Colonic mucosa (tissue), 4 donors: Measurements from ENCODE around the gene SMIM41. TPM values are rescaled to one million over a fixed set of nuclear protein-coding genes. Genes with fewer than 3 reads are reported as not detected.
A peak's percentile ranks its signal among the peaks of the same experiment; 100 is the strongest.

ENCODE experiments used
- DNase-seq: peaks from one replicate; pipeline ENCODE4 v3.0.0-alpha.2; 2020
- H3K27ac ChIP-seq: fragments of 200-600 bp; one replicate; pipeline ENCODE4 v1.8.0; 2021
- H3K27me3 ChIP-seq: fragments of 200-600 bp; one replicate; pipeline ENCODE4 v1.8.0; 2021
- H3K36me3 ChIP-seq: fragments of 200-600 bp; one replicate; pipeline ENCODE4 v1.8.0; 2021
- H3K4me1 ChIP-seq: fragments of 200-600 bp; one replicate; pipeline ENCODE4 v1.8.0; 2021; ENCODE audit warnings: mild to moderate bottlenecking
- H3K4me3 ChIP-seq: fragments of 200-600 bp; one replicate; pipeline ENCODE4 v1.8.0; 2021
- H3K9ac ChIP-seq, 2 donors: one replicate each; pipeline ENCODE4 v1.7.0; 2013; ENCODE audit warnings: control low read depth in 2 of 2, low read depth in 2 of 2, low read length in 2 of 2
- H3K9me3 ChIP-seq: fragments of 200-600 bp; one replicate; pipeline ENCODE4 v1.8.0; 2021
- CTCF ChIP-seq: fragments of 200-600 bp; IDR thresholded peaks from one replicate; pipeline ENCODE4 v1.8.0; 2022; ENCODE audit warnings: antibody characterized with exemption, mild to moderate bottlenecking
- intact Hi-C: fragments of 100-400 bp; cut with DNase I; formaldehyde crosslinking; loops from one replicate; pipeline ENCODE4 v1.14.1; 2022
- total RNA-seq, 2 donors: library from RNA; stranded (reverse); fragmentation: NEBNext Ultra II Directional in 1 of 2; extraction: Animal tissue kit (Norgen Biotek cat#: 25700) in 1 of 2; gene quantifications; one replicate each; pipeline ENCODE4 v1.2.1, GENCODE V29; 2021
- donor health status: healthy.
- donor health status: DM: no; HTN: no; CAD: no.
- donor health status: DM: no; HTN: no; CAD: no.

SMIM41 gene
- total RNA-seq, 2 donors from 2014 or later: 0.30 to 0.58 TPM

- intact Hi-C loops: no loop called here
- Histone ChIP-seq H3K4me1 (no peaks in the 10 kb centered on the region), H3K36me3 (no peaks in the 10 kb centered on the region), H3K27me3 (no peaks in the 10 kb centered on the region), H3K4me3 (peak overlapping the region; percentile 15), H3K27ac (peak overlapping the region; percentile 50), H3K9ac (peak overlapping the region; percentile 48 to 50), H3K9me3 (no peaks in the 10 kb centered on the region)
- TF ChIP-seq CTCF: no peak
- no peak for DNase-seq
These were observed 1.1 kb downstream of the SMIM41 start for GRCh38 chr12:52080403-52081251.

GRCh38 chr12:52081263-52081733 lies 1.8 kb downstream of the SMIM41 start:
- TF ChIP-seq CTCF: no peak
- no peaks in the 10 kb centered on the region for H3K9me3 ChIP-seq
- no peak overlapping the region for H3K4me3 ChIP-seq
- peak overlapping the region; percentile 44 for H3K27ac ChIP-seq
- no peaks in the 10 kb centered on the region for H3K27me3 ChIP-seq
- H3K4me1 ChIP-seq: no peaks in the 10 kb centered on the region
- no peaks in the 10 kb centered on the region for H3K36me3 ChIP-seq
- intact Hi-C loops: no loop called here
- peak overlapping the region; percentile 48 to 50 for H3K9ac ChIP-seq
- DNase-seq: no peak

- peak overlapping the region in 1 of 2 donors; percentile 50 for H3K9ac ChIP-seq
- H3K27me3 ChIP-seq: no peaks in the 10 kb centered on the region
- TF ChIP-seq CTCF: no peak
- no peaks in the 10 kb centered on the region for H3K36me3 ChIP-seq
- H3K4me3 ChIP-seq: no peak overlapping the region
- DNase-seq: no peak
- no peaks in the 10 kb centered on the region for H3K9me3 ChIP-seq
- H3K27ac ChIP-seq: peak overlapping the region; percentile 44
- H3K4me1 ChIP-seq: no peaks in the 10 kb centered on the region
- intact Hi-C loops: no loop called here
These were observed 2.6 kb downstream of the SMIM41 start for GRCh38 chr12:52082026-52082668.

GRCh38 chr12:52082669-52082987 lies 3.1 kb downstream of the SMIM41 start:
- Histone ChIP-seq H3K9me3 (no peaks in the 10 kb centered on the region), H3K27me3 (no peaks in the 10 kb centered on the region), H3K4me3 (no peak overlapping the region), H3K36me3 (no peaks in the 10 kb centered on the region), H3K9ac (no peak overlapping the region), H3K4me1 (no peaks in the 10 kb centered on the region), H3K27ac (peak overlapping the region; percentile 44)
- intact Hi-C loops: no loop called here
- DNase-seq: no peak
- TF ChIP-seq CTCF: no peak

GRCh38 chr12:52082988-52083637 lies 3.6 kb downstream of the SMIM41 start:
- peak; percentile 97 for TF ChIP-seq CTCF
- Histone ChIP-seq H3K27ac (no peak overlapping the region), H3K36me3 (no peaks in the 10 kb centered on the region), H3K9me3 (no peaks in the 10 kb centered on the region), H3K9ac (no peak overlapping the region), H3K4me1 (no peaks in the 10 kb centered on the region), H3K27me3 (no peaks in the 10 kb centered on the region), H3K4me3 (no peak overlapping the region)
- intact Hi-C loops: loop anchor here (1.0 kb wide), 1 partner anchor 58 kb away; no protein-coding TSS in a partner anchor
- peak; percentile 64 for DNase-seq
